Parathyroid adenoma (tissue), 2 donors: ENCODE results near the gene CCL23.

ENCODE experiments used
- H2AFZ ChIP-seq: fragments of 300-600 bp; sonication (generic); one replicate; pipeline ENCODE4 v1.7.0; 2017; ENCODE audit warnings: antibody characterized with exemption, mild to moderate bottlenecking
- H3K27ac ChIP-seq: fragments of 300-600 bp; sonication (generic); one replicate; pipeline ENCODE4 v1.7.0; 2017
- H3K27me3 ChIP-seq: fragments of 300-600 bp; sonication (generic); one replicate; pipeline ENCODE4 v1.7.0; 2017; ENCODE audit warnings: low read length; ENCODE audit not compliant: control insufficient read depth, insufficient read depth
- H3K36me3 ChIP-seq: fragments of 300-600 bp; sonication (generic); one replicate; pipeline ENCODE4 v1.7.0; 2017; ENCODE audit warnings: low read length; ENCODE audit not compliant: control insufficient read depth, insufficient read depth
- H3K4me1 ChIP-seq: fragments of 300-600 bp; sonication (generic); one replicate; pipeline ENCODE4 v1.7.0; 2017; ENCODE audit warnings: control low read depth
- H3K4me2 ChIP-seq: fragments of 300-600 bp; sonication (generic); one replicate; pipeline ENCODE4 v1.7.0; 2017; ENCODE audit warnings: low read length
- H3K4me3 ChIP-seq: fragments of 300-600 bp; sonication (generic); one replicate; pipeline ENCODE4 v1.7.0; 2017; ENCODE audit warnings: low read depth, low read length
- H3K79me2 ChIP-seq: fragments of 300-600 bp; sonication (generic); one replicate; pipeline ENCODE4 v1.7.0; 2017; ENCODE audit warnings: control low read depth
- H3K9ac ChIP-seq: fragments of 300-600 bp; sonication (generic); one replicate; pipeline ENCODE4 v1.7.0; 2017; ENCODE audit warnings: mild to moderate bottlenecking
- H3K9me3 ChIP-seq: fragments of 300-600 bp; sonication (generic); one replicate; pipeline ENCODE4 v1.7.0; 2017; ENCODE audit warnings: low read length; ENCODE audit not compliant: control insufficient read depth
- TF ChIP-seq, protein P1 (sequence below): fragments of 300-600 bp; sonication (generic); IDR thresholded peaks from one replicate; pipeline ENCODE4 v1.7.0; 2017; ENCODE audit warnings: antibody characterized with exemption, mild to moderate bottlenecking
- donor health status: primary hyperparathyroidism.

The CCL23 gene

GRCh38 chr17:35969558-35970380 is 48.0 kb downstream of the CCL23 start:
- no peak overlapping the region for H3K9ac ChIP-seq
- no peaks in the 10 kb centered on the region for H3K4me1 ChIP-seq
- no peaks in the 10 kb centered on the region for H3K36me3 ChIP-seq
- H3K4me3 ChIP-seq = no peak overlapping the region
- H3K4me2 ChIP-seq = no peak overlapping the region
- H2AFZ ChIP-seq = no peak overlapping the region
- no peaks in the 10 kb centered on the region for H3K9me3 ChIP-seq
- TF ChIP-seq, protein P1, sequence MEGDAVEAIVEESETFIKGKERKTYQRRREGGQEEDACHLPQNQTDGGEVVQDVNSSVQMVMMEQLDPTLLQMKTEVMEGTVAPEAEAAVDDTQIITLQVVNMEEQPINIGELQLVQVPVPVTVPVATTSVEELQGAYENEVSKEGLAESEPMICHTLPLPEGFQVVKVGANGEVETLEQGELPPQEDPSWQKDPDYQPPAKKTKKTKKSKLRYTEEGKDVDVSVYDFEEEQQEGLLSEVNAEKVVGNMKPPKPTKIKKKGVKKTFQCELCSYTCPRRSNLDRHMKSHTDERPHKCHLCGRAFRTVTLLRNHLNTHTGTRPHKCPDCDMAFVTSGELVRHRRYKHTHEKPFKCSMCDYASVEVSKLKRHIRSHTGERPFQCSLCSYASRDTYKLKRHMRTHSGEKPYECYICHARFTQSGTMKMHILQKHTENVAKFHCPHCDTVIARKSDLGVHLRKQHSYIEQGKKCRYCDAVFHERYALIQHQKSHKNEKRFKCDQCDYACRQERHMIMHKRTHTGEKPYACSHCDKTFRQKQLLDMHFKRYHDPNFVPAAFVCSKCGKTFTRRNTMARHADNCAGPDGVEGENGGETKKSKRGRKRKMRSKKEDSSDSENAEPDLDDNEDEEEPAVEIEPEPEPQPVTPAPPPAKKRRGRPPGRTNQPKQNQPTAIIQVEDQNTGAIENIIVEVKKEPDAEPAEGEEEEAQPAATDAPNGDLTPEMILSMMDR = peak; percentile 78
- H3K27me3 ChIP-seq = no peaks in the 10 kb centered on the region
- no peak overlapping the region for H3K27ac ChIP-seq
- H3K79me2 ChIP-seq = no peaks in the 10 kb centered on the region

DNA sequence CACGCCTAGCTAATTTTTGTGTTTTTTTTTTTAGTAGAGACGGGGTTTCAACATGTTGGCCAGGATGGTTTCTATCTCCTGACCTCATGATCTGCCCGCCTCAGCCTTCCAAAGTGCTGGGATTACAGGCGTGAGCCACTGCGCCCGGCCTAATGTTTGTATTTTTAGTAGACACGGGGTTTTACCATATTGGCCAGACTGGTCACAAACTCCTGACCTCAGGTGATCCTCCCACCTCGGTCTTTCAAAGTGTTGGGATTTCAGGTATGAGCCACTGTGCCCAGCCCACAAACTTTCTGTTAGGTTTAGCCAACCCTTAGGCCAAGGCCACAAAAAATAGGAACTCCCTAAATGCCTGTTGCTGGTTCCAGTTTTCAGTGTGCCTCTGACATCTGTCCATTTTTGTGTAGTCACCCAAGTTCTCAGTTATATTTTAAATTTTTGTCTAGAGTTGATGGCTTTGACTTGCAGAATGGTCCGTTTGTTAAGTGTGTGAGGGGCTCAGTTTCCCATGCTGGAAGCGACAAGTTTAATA is 49.2 kb downstream of the CCL23 start:
- Histone ChIP-seq H3K27ac (no peak overlapping the region), H2AFZ (no peak overlapping the region), H3K79me2 (no peaks in the 10 kb centered on the region), H3K4me1 (no peaks in the 10 kb centered on the region), H3K9ac (no peak overlapping the region), H3K4me3 (no peak overlapping the region), H3K4me2 (no peak overlapping the region), H3K9me3 (no peaks in the 10 kb centered on the region), H3K27me3 (no peaks in the 10 kb centered on the region), H3K36me3 (no peaks in the 10 kb centered on the region)
- TF ChIP-seq, protein P1 = no peak

DNA sequence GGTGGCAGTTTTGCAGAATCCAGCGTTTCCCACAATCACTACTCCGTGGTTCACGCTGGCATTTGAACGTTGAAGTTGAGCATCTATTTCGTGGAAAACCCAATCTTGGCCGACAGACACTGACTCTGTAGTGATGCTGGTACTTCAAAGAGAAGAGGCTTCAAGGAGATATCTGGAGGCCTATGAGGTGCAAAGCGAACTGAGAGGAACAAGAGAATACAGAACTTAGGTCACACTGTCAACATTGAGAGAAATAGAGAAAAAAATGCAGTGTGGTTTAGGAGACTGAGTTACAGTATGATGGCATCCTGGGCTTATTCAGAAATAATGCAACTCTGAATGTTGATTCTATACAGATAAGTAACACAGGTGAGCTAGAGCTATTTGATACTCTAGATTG is 52.5 kb downstream of the CCL23 start:
- Histone ChIP-seq H3K9me3 (no peaks in the 10 kb centered on the region), H3K4me1 (no peaks in the 10 kb centered on the region)
- TF ChIP-seq, protein P1 = no peak

GRCh38 chr17:35963663-35964062 is 54.1 kb downstream of the CCL23 start:
- Histone ChIP-seq H2AFZ (no peak overlapping the region), H3K36me3 (no peaks in the 10 kb centered on the region), H3K9me3 (no peaks in the 10 kb centered on the region), H3K27me3 (no peaks in the 10 kb centered on the region), H3K79me2 (no peaks in the 10 kb centered on the region), H3K4me3 (no peak overlapping the region), H3K4me2 (no peak overlapping the region), H3K9ac (no peak overlapping the region), H3K4me1 (no peaks in the 10 kb centered on the region), H3K27ac (no peak overlapping the region)
- TF ChIP-seq, protein P1 = no peak

More for the DNA sequence above, 52.5 kb downstream of the CCL23 start:
- H3K4me2 ChIP-seq = no peak overlapping the region
- H2AFZ ChIP-seq = no peak overlapping the region
- no peaks in the 10 kb centered on the region for H3K79me2 ChIP-seq
- H3K27ac ChIP-seq = no peak overlapping the region
- H3K27me3 ChIP-seq = no peaks in the 10 kb centered on the region
- no peaks in the 10 kb centered on the region for H3K36me3 ChIP-seq
- no peak overlapping the region for H3K4me3 ChIP-seq
- no peak overlapping the region for H3K9ac ChIP-seq
